Tongue (tissue), 2 donors: ENCODE measurements around the gene RIPOR1. TPM values are rescaled to one million over a fixed set of nuclear protein-coding genes. Genes with fewer than 3 reads are reported as not detected.

Experiments used
- DNase-seq: peaks from one replicate; pipeline ENCODE4 v3.0.0-alpha.2; 2015
- total RNA-seq: library from RNA; depleted of rRNA; stranded (reverse); fragments of >200 nt; gene quantifications from one replicate; pipeline ENCODE4 v1.2.3, GENCODE V29; 2014

The RIPOR1 gene
- total RNA-seq, 1 donor from 2014 or later: 50.5 TPM

GRCh38 chr16:67552476-67552875 lies 23.8 kb downstream of the RIPOR1 start:
- DNase-seq: no peak

- DNase-seq: no peak
Measured at GRCh38 chr16:67555795-67556212, 27.2 kb downstream of the RIPOR1 start.

GRCh38 chr16:67558859-67559258 lies 30.2 kb downstream of the RIPOR1 start:
- DNase-seq: no peak

GRCh38 chr16:67560827-67561342 lies 32.3 kb downstream of the RIPOR1 start:
- DNase-seq: no peak

GRCh38 chr16:67561501-67561823 lies 32.8 kb downstream of the RIPOR1 start:
- DNase-seq: no peak

- peak; percentile 98 for DNase-seq
Measured at GRCh38 chr16:67561824-67562525, 33.3 kb downstream of the RIPOR1 start.

- peak; percentile 93 for DNase-seq
Measured at GRCh38 chr16:67562526-67562917, 33.9 kb downstream of the RIPOR1 start, which contains the start of gene CTCF. Gene CTCF (plus strand): TSS chr16:67562526. CDS start chr16:67610833, 48,307 bp downstream.

- peak; percentile 81 for DNase-seq
Measured at GRCh38 chr16:67562918-67563707, 34.5 kb downstream of the RIPOR1 start.

GRCh38 chr16:67563708-67564468 lies 35.3 kb downstream of the RIPOR1 start:
- DNase-seq: peak; percentile 59

- DNase-seq: no peak
Measured at GRCh38 chr16:67565470-67566100, 37.0 kb downstream of the RIPOR1 start.

- DNase-seq: no peak
Measured at GRCh38 chr16:67571464-67571863, 42.8 kb downstream of the RIPOR1 start.

GRCh38 chr16:67571981-67572431 lies 43.4 kb downstream of the RIPOR1 start:
- no peak for DNase-seq

GRCh38 chr16:67579686-67580085 lies 51.1 kb downstream of the RIPOR1 start:
- DNase-seq: no peak

- no peak for DNase-seq
Measured at GRCh38 chr16:67580202-67580601, 51.6 kb downstream of the RIPOR1 start.

GRCh38 chr16:67593288-67593687 lies 64.7 kb downstream of the RIPOR1 start:
- no peak for DNase-seq

GRCh38 chr16:67593701-67594100 lies 65.1 kb downstream of the RIPOR1 start:
- no peak for DNase-seq

- DNase-seq: no peak
Measured at GRCh38 chr16:67594256-67594915, 65.8 kb downstream of the RIPOR1 start.

- no peak for DNase-seq
Measured at GRCh38 chr16:67594956-67595355, 66.3 kb downstream of the RIPOR1 start.
